HepG2 (cell line): ENCODE measurements around the gene CLHC1. TPM values are rescaled to one million over a fixed set of nuclear protein-coding genes. Genes with fewer than 3 reads are reported as not detected.

Experiments
- ATAC-seq: fragments of 200-7000 bp; cut with Tn5 transposase; 3 replicates; pipeline ENCODE4 v1.9.1; 2020; ENCODE audit warnings: mild to moderate bottlenecking, moderate library complexity
- BruUV-seq: library from RNA; stranded (reverse); fragments of 400-500 nt; replicated peaks from 2 replicates; lab custom pipeline; 2021; lab: Mats Ljungman, UMichigan
- CTCF ChIA-PET: fragments of 300-600 bp; formaldehyde crosslinking; extraction: SDS; loops from one replicate; lab custom pipeline; 2021; ENCODE audit warnings: low total read pairs, inconsistent platforms, low intra/inter-chr PET ratio; lab: Yijun Ruan, JAX
- POLR2A ChIA-PET: fragments of 350-600 bp; sonication (Branson Sonifier 250); formaldehyde crosslinking; loops from one replicate; lab custom pipeline; 2020; ENCODE audit warnings: antibody characterized with exemption, inconsistent platforms; lab: Yijun Ruan, JAX
- DNase-seq: peaks from one replicate; pipeline ENCODE4 v3.0.0-alpha.2; 2015; ENCODE audit warnings: low spot score
- FAIRE-seq: peaks from 3 replicates; lab custom pipeline; 2011; peaks lifted over from hg19 to GRCh38; lab: Jason Lieb, UNC
- H2AFZ ChIP-seq: one replicate; pipeline ENCODE4 v1.6.1; 2011; ENCODE audit warnings: low read length, inconsistent platforms
- H3K27ac ChIP-seq: fragments of 300-600 bp; 3 replicates; pipeline ENCODE4 v1.8.0; 2011; ENCODE audit warnings: mixed run types, mild to moderate bottlenecking, mixed read lengths, low read length, inconsistent platforms; ENCODE audit not compliant: insufficient read depth; ENCODE audit errors: extremely low read length
- H3K27me3 ChIP-seq, 2 experiments: fragments of 200-600 bp in 1 of 2; 2 replicates in 1 of 2; 3 replicates in 1 of 2; pipeline versions ENCODE4 v1.6.0 to v1.8.0; 2011; ENCODE audit warnings: low read length in 2 of 2, mild to moderate bottlenecking in 2 of 2, moderate library complexity in 2 of 2, inconsistent platforms in 1 of 2; ENCODE audit not compliant: insufficient read depth in 2 of 2, control insufficient read depth in 1 of 2
- H3K36me3 ChIP-seq, 2 experiments: fragments of 200-600 bp in 1 of 2; replicated peaks in 1 of 2; 2 replicates in 1 of 2; 3 replicates in 1 of 2; pipeline versions ENCODE4 v1.5.1 to v1.8.0; 2011; ENCODE audit warnings: low read length in 2 of 2, inconsistent platforms in 1 of 2; ENCODE audit not compliant: insufficient read depth in 2 of 2, control insufficient read depth in 1 of 2
- H3K4me1 ChIP-seq: 2 replicates; pipeline ENCODE4 v1.5.1; 2012; ENCODE audit warnings: low read length, inconsistent platforms; ENCODE audit not compliant: insufficient read depth
- H3K4me2 ChIP-seq: 2 replicates; pipeline ENCODE4 v1.6.0; 2011; ENCODE audit warnings: low read depth, low read length, inconsistent platforms
- H3K4me3 ChIP-seq, 3 experiments: fragments of 200-600 bp in 1 of 3; sonication (generic), shearing (Covaris generic) in 1 of 3; replicated peaks in 1 of 3; 2 replicates each; pipeline ENCODE4 v1.5.1; 2011 to 2016; ENCODE audit warnings: low read length in 3 of 3, inconsistent platforms in 2 of 3, low read depth in 2 of 3, mild to moderate bottlenecking in 2 of 3, control low read depth in 1 of 3, mixed read lengths in 1 of 3; ENCODE audit not compliant: insufficient read depth in 1 of 3
- H3K79me2 ChIP-seq: one replicate; pipeline ENCODE4 v1.6.1; 2011; ENCODE audit warnings: low read length, inconsistent platforms; ENCODE audit not compliant: insufficient read depth
- H3K9ac ChIP-seq: 2 replicates; pipeline ENCODE4 v1.6.0; 2011; ENCODE audit warnings: mild to moderate bottlenecking, low read depth, low read length, inconsistent platforms; ENCODE audit not compliant: insufficient read depth
- H3K9me3 ChIP-seq: 2 replicates; pipeline ENCODE4 v1.5.1; 2012; ENCODE audit warnings: mild to moderate bottlenecking, low read length
- H4K20me1 ChIP-seq: 2 replicates; pipeline ENCODE4 v1.6.0; 2011; ENCODE audit warnings: inconsistent platforms, mild to moderate bottlenecking, low read length, moderate library complexity; ENCODE audit not compliant: insufficient read depth
- AFF4 ChIP-seq: sonication (generic); formaldehyde crosslinking; IDR thresholded peaks from 2 replicates; pipeline ENCODE4 v1.4.0; 2020; ENCODE audit warnings: missing genetic modification reagents
- MBNL3 ChIP-seq: fragments of 250-450 bp; sonication (Bioruptor Pico); conservative IDR thresholded peaks from 2 replicates; pipeline ENCODE4 v1.8.0; 2022; ENCODE audit warnings: mild to moderate bottlenecking, inconsistent platforms
- PRPF4 ChIP-seq: fragments of 200-400 bp; formaldehyde crosslinking; IDR thresholded peaks from 2 replicates; pipeline ENCODE4 v1.6.1; 2016; ENCODE audit warnings: low read length, low read depth; ENCODE audit not compliant: poor library complexity, severe bottlenecking
- UBTF ChIP-seq: sonication (generic); formaldehyde crosslinking; IDR thresholded peaks from 2 replicates; pipeline ENCODE4 v1.4.0; 2020; ENCODE audit warnings: mild to moderate bottlenecking, missing genetic modification reagents
- ZBTB46 ChIP-seq: sonication (generic); formaldehyde crosslinking; IDR thresholded peaks from 2 replicates; pipeline ENCODE4 v1.4.0; 2020; ENCODE audit warnings: mild to moderate bottlenecking, missing genetic modification reagents, borderline replicate concordance
- ZFP41 ChIP-seq: sonication (generic); formaldehyde crosslinking; IDR thresholded peaks from 2 replicates; pipeline ENCODE4 v1.4.0; 2020; ENCODE audit warnings: mild to moderate bottlenecking, missing genetic modification reagents, borderline replicate concordance
- WGBS: methylation state at CpG from one replicate; pipeline ENCODE4 v1.1.6; 2017; ENCODE audit warnings: low lambda C conversion rate; 5-methylcytosine and 5-hydroxymethylcytosine counted together
- in situ Hi-C: cut with HindIII; loops from 2 replicates; pipeline ENCODE4 v1.10.0; 2017; ENCODE audit warnings: low pct_unique_long_range_greater_than_20kb; ENCODE audit not compliant: extremely low pct_ligation_motif_present
- intact Hi-C: fragments of 100-400 bp; cut with micrococcal nuclease; formaldehyde crosslinking; loops from one replicate; pipeline ENCODE4 v1.10.0; 2022; ENCODE audit not compliant: unreplicated experiment
- polyA plus RNA-seq, 8 experiments: library from polyadenylated mRNA; depleted of rRNA in 3 of 8; stranded (reverse) in 7 of 8; unstranded in 1 of 8; fragments of >200 nt; fragmentation: Illumina TruSeq in 4 of 8; extraction: Trizol in 4 of 8; gene quantifications; 2 replicates each; pipeline versions ENCODE4 v1.2.1 to v1.2.3, GENCODE V29; 2011 to 2016; ENCODE audit warnings: low read depth in 4 of 8, missing spikeins in 1 of 8, mixed read lengths in 1 of 8; ENCODE audit not compliant: insufficient read depth in 1 of 8
- total RNA-seq, 5 experiments: library from RNA; depleted of rRNA; stranded (reverse); fragments of >200 nt; fragmentation: Illumina TruSeq; extraction: Trizol; gene quantifications; 2 replicates each; pipeline ENCODE4 v1.2.3, GENCODE V29; 2016; ENCODE audit warnings: low read depth in 1 of 5
- TF ChIP-seq, protein P1 (sequence below): sonication (generic); formaldehyde crosslinking; IDR thresholded peaks from 2 replicates; pipeline ENCODE4 v1.4.0; 2020; ENCODE audit warnings: missing genetic modification reagents, mild to moderate bottlenecking, borderline replicate concordance
- TF ChIP-seq, protein P2 (sequence below): sonication (generic); formaldehyde crosslinking; IDR thresholded peaks from 2 replicates; pipeline ENCODE4 v1.4.0; 2020; ENCODE audit warnings: missing genetic modification reagents

Gene CLHC1
- total and polyA plus RNA-seq, 2 of the 13 experiments (the other 11 are each of a cell fraction or from before 2014, with no cell fraction given): 9.8 to 12.6 TPM

- Histone ChIP-seq H2AFZ (no peak overlapping the region), H4K20me1 (no peaks in the 10 kb centered on the region), H3K9me3 (no peaks in the 10 kb centered on the region), H3K4me2 (no peak overlapping the region), H3K36me3 (no peaks in the 10 kb centered on the region), H3K27me3 (peaks cover 0 to 28% of the 10 kb centered on the region in 2 experiments; a peak in 2 of 5 replicates), H3K27ac (no peak overlapping the region), H3K4me3 (no peak overlapping the region), H3K9ac (no peak overlapping the region), H3K79me2 (no peaks in the 10 kb centered on the region), H3K4me1 (peaks cover 6% of the 10 kb centered on the region)
- no TSS peak for BruUV-seq
- DNase-seq (no peak), ATAC-seq (no peak), FAIRE-seq (no peak)
- TF ChIP-seq ZBTB46 (CRISPR knock-in tag) (no peak), UBTF (CRISPR knock-in tag) (no peak), AFF4 (CRISPR knock-in tag) (no peak), ZFP41 (CRISPR knock-in tag) (no peak), PRPF4 (no peak), MBNL3 (CRISPR knock-in tag) (no peak)
- TF ChIP-seq, protein P1, sequence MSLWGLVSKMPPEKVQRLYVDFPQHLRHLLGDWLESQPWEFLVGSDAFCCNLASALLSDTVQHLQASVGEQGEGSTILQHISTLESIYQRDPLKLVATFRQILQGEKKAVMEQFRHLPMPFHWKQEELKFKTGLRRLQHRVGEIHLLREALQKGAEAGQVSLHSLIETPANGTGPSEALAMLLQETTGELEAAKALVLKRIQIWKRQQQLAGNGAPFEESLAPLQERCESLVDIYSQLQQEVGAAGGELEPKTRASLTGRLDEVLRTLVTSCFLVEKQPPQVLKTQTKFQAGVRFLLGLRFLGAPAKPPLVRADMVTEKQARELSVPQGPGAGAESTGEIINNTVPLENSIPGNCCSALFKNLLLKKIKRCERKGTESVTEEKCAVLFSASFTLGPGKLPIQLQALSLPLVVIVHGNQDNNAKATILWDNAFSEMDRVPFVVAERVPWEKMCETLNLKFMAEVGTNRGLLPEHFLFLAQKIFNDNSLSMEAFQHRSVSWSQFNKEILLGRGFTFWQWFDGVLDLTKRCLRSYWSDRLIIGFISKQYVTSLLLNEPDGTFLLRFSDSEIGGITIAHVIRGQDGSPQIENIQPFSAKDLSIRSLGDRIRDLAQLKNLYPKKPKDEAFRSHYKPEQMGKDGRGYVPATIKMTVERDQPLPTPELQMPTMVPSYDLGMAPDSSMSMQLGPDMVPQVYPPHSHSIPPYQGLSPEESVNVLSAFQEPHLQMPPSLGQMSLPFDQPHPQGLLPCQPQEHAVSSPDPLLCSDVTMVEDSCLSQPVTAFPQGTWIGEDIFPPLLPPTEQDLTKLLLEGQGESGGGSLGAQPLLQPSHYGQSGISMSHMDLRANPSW: no peak
- TF ChIP-seq, protein P2, sequence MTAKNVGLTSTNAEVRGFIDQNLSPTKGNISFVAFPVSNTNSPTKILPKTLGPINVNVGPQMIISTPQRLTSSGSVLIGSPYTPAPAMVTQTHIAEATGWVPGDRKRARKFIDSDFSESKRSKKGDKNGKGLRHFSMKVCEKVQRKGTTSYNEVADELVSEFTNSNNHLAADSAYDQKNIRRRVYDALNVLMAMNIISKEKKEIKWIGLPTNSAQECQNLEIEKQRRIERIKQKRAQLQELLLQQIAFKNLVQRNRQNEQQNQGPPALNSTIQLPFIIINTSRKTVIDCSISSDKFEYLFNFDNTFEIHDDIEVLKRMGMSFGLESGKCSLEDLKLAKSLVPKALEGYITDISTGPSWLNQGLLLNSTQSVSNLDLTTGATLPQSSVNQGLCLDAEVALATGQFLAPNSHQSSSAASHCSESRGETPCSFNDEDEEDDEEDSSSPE (CRISPR knock-in tag): no peak
- in situ Hi-C loops (no loop called here), intact Hi-C loops (no loop called here)
- ChIA-PET POLR2A (no interaction called here), CTCF (no interaction called here)
- WGBS: 55% methylated on average over 5 of the region's 5 CpGs
Observed at GRCh38 chr2:55147041-55147440, 85.1 kb downstream of the CLHC1 start.
